AG04449 (cell line): ENCODE data around the gene ISM1.

ENCODE experiments used
- CTCF ChIA-PET: fragments of 350-600 bp; formaldehyde crosslinking; extraction: SDS; loops from one replicate; lab custom pipeline; 2021; ENCODE audit warnings: antibody characterized with exemption; lab: Yijun Ruan, JAX
- POLR2A ChIA-PET: fragments of 400-600, 350-600 bp; formaldehyde crosslinking; extraction: SDS; loops from one replicate; lab custom pipeline; 2020; ENCODE audit warnings: antibody characterized with exemption, inconsistent platforms; lab: Yijun Ruan, JAX
- DNase-seq: peaks from one replicate; pipeline ENCODE4 v3.0.0-alpha.2; 2010; ENCODE audit warnings: low read depth, low spot score
- H3K4me3 ChIP-seq: 2 replicates; pipeline ENCODE4 v1.5.1; 2011; ENCODE audit warnings: low read depth, mild to moderate bottlenecking, control low read depth, low read length
- TF ChIP-seq, protein P1 (sequence below): IDR thresholded peaks from one replicate; pipeline ENCODE4 v1.5.1; 2011; ENCODE audit warnings: mild to moderate bottlenecking, moderate library complexity, low read length, control low read depth, inconsistent platforms; ENCODE audit not compliant: insufficient read depth; ENCODE audit errors: missing control alignments

ISM1 gene

GRCh38 chr20:13187899-13188298, 33.2 kb upstream of the ISM1 start:
- DNase-seq = no peak
- TF ChIP-seq, protein P1, sequence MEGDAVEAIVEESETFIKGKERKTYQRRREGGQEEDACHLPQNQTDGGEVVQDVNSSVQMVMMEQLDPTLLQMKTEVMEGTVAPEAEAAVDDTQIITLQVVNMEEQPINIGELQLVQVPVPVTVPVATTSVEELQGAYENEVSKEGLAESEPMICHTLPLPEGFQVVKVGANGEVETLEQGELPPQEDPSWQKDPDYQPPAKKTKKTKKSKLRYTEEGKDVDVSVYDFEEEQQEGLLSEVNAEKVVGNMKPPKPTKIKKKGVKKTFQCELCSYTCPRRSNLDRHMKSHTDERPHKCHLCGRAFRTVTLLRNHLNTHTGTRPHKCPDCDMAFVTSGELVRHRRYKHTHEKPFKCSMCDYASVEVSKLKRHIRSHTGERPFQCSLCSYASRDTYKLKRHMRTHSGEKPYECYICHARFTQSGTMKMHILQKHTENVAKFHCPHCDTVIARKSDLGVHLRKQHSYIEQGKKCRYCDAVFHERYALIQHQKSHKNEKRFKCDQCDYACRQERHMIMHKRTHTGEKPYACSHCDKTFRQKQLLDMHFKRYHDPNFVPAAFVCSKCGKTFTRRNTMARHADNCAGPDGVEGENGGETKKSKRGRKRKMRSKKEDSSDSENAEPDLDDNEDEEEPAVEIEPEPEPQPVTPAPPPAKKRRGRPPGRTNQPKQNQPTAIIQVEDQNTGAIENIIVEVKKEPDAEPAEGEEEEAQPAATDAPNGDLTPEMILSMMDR = no peak
- CTCF ChIA-PET = no interaction called here
- H3K4me3 ChIP-seq = no peak overlapping the region
- POLR2A ChIA-PET = no interaction called here

- TF ChIP-seq, protein P1 = no peak
- ChIA-PET CTCF (no interaction called here), POLR2A (no interaction called here)
- H3K4me3 ChIP-seq = no peak overlapping the region
- DNase-seq = no peak
These were observed 21.8 kb upstream of the ISM1 start for GRCh38 chr20:13199279-13199678.

GRCh38 chr20:13200767-13201500, 20.1 kb upstream of the ISM1 start:
- ChIA-PET POLR2A (no interaction called here), CTCF (no interaction called here)
- H3K4me3 ChIP-seq = no peak overlapping the region
- TF ChIP-seq, protein P1 = no peak
- DNase-seq = no peak

DNA sequence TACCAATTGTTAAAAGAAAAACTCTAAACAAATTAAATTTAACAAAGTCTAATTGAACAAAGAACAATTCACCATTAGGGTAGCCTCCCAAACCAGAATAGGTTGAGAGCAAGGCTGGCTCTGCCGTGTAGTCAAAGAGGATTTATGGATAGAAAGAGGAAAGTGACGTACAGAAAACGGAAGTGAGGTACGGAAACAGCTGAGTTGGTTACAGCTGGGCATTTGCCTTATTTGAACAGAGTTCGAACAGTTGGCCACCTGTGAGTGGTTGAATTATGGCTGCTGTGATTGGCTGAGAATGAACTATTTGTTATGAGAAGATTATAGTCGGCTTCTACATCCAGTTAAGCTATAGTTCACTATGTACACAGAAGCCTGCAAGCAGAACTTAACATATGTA, 18.5 kb upstream of the ISM1 start:
- CTCF ChIA-PET = interaction anchor here (1.2 kb wide), 1 partner anchor 10 kb away, joined by 3 read pairs; no protein-coding TSS in a partner anchor
- TF ChIP-seq, protein P1 = no peak
- POLR2A ChIA-PET = no interaction called here
- H3K4me3 ChIP-seq = no peak overlapping the region
- DNase-seq = no peak

DNA sequence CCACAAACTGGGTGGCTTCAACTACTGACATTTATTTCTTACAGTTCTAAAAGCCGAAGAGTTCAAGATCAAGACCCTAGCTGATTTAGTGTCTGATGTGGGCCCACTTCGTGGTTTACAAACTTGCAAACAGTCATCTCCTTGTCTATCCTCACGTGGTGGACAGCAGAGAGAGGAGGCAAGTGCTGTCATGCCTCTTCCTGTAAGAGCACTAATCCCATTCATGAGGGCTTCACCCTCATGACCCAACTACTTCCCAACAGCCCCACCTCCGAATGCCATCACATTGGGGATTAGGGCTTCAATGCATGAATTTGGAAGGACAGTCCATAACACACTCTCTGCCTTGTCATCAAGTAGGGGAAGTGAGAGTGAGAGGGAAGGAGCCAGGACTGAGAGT, 15.6 kb upstream of the ISM1 start:
- ChIA-PET POLR2A (no interaction called here), CTCF (no interaction called here)
- no peak overlapping the region for H3K4me3 ChIP-seq
- TF ChIP-seq, protein P1 = no peak
- DNase-seq = no peak

DNA sequence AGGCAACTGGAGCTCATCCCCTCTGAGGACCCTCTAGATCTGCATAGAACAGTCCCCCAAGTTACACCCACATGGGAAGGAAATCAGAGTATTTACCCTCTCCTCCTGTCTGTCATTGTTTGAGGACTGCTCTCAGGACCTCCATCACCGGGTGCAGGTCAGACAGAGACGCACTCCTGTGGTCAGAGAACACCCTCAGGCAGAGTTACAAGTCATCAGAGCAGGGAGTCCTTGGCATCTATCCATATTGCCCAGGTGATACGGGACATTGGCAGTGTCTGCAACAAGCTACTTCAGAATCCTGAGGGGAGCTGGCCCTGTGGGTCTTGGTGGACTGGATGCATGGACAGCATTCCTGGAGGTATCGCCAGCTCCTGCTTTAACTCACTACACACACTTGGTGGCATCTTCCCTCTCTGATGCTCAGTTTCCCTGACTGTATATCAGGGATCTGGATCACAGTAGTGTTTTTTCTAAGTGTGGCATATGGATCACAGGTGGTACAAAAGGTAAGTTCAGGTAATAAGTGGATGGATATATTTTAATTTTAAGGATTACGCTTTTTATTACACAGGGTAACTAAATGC, 15.1 kb upstream of the ISM1 start:
- DNase-seq = no peak
- TF ChIP-seq, protein P1 = no peak
- no peak overlapping the region for H3K4me3 ChIP-seq
- ChIA-PET CTCF (interaction anchor here (1.2 kb wide), 1 partner anchor 97 kb away, joined by 3 read pairs; no protein-coding TSS in a partner anchor), POLR2A (no interaction called here)
